ENCODE data around the gene HEY2.

Gene HEY2

GRCh38 chr6:125743604-125744003 is 5.8 kb upstream of the HEY2 start:
- no peak for DNase-seq (ENCODE audit: low read depth in 2 of 2)

- no peak for DNase-seq (ENCODE audit: low read depth in 2 of 2)
Measured at GRCh38 chr6:125745281-125746018, 4.0 kb upstream of the HEY2 start.

GRCh38 chr6:125746019-125746414 is 3.4 kb upstream of the HEY2 start:
- no peak for DNase-seq (ENCODE audit: low read depth in 2 of 2)

- DNase-seq (ENCODE audit: low read depth in 2 of 2): peak; percentile 45 to 53
Measured at GRCh38 chr6:125746731-125747588, 2.5 kb upstream of the HEY2 start.

- no peak for DNase-seq (ENCODE audit: low read depth in 2 of 2)
Measured at GRCh38 chr6:125747589-125748405, 1.6 kb upstream of the HEY2 start.

GRCh38 chr6:125748406-125749172 is 843 bp upstream of the HEY2 start:
- no peak for DNase-seq (ENCODE audit: low read depth in 2 of 2)

- no peak for DNase-seq (ENCODE audit: low read depth in 2 of 2)
Measured at GRCh38 chr6:125749865-125750691, 646 bp downstream of the HEY2 start.

GRCh38 chr6:125750692-125751333 is 1.4 kb downstream of the HEY2 start:
- no peak for DNase-seq (ENCODE audit: low read depth in 2 of 2)

GRCh38 chr6:125751334-125751916 is 2.0 kb downstream of the HEY2 start:
- DNase-seq (ENCODE audit: low read depth in 2 of 2): no peak

GRCh38 chr6:125752773-125753172 is 3.3 kb downstream of the HEY2 start:
- no peak for DNase-seq (ENCODE audit: low read depth in 2 of 2)

GRCh38 chr6:125753218-125753936 is 3.9 kb downstream of the HEY2 start:
- DNase-seq (ENCODE audit: low read depth in 2 of 2): no peak

GRCh38 chr6:125753937-125754259 is 4.5 kb downstream of the HEY2 start:
- DNase-seq (ENCODE audit: low read depth in 2 of 2): no peak

GRCh38 chr6:125754566-125754965 is 5.1 kb downstream of the HEY2 start:
- no peak for DNase-seq (ENCODE audit: low read depth in 2 of 2)

- no peak for DNase-seq (ENCODE audit: low read depth in 2 of 2)
Measured at GRCh38 chr6:125759184-125759902, 9.9 kb downstream of the HEY2 start.

GRCh38 chr6:125759959-125760457 is 10.6 kb downstream of the HEY2 start:
- no peak for DNase-seq (ENCODE audit: low read depth in 2 of 2)

- no peak for DNase-seq (ENCODE audit: low read depth in 2 of 2)
Measured at GRCh38 chr6:125764121-125764671, 14.8 kb downstream of the HEY2 start.

GRCh38 chr6:125765944-125766343 is 16.5 kb downstream of the HEY2 start:
- DNase-seq (ENCODE audit: low read depth in 2 of 2): no peak

- no peak for DNase-seq (ENCODE audit: low read depth in 2 of 2)
Measured at GRCh38 chr6:125766641-125767040, 17.2 kb downstream of the HEY2 start.

All from stimulated activated CD8-positive, alpha-beta memory T cell treated with anti-CD3 and anti-CD28 coated beads, Interleukin-15, amount 100 ng/mL, for 4 hours (primary cell).